Endodermal cell (in vitro differentiated cells): Measurements from ENCODE around the gene HES5. TPM values are rescaled to one million over a fixed set of nuclear protein-coding genes. Genes with fewer than 3 reads are reported as not detected.

ENCODE experiments used
- DNase-seq: peaks from one replicate; pipeline ENCODE4 v3.0.0-alpha.2; 2017
- H3K27ac ChIP-seq: 2 replicates; pipeline ENCODE4 v1.5.1; 2013; ENCODE audit warnings: mild to moderate bottlenecking, low read depth, low read length, moderate library complexity
- H3K27me3 ChIP-seq: 2 replicates; pipeline ENCODE4 v1.6.1; 2013; ENCODE audit warnings: mild to moderate bottlenecking, low read length, moderate library complexity; ENCODE audit not compliant: insufficient read depth, control insufficient read depth, poor library complexity, severe bottlenecking
- H3K36me3 ChIP-seq: 2 replicates; pipeline ENCODE4 v1.7.0; 2013; ENCODE audit warnings: mild to moderate bottlenecking, low read length, moderate library complexity; ENCODE audit not compliant: control insufficient read depth, insufficient read depth
- H3K4me1 ChIP-seq: one replicate; pipeline ENCODE4 v1.7.0; 2013; ENCODE audit warnings: low read length; ENCODE audit not compliant: control insufficient read depth, insufficient read depth
- H3K4me3 ChIP-seq: 2 replicates; pipeline ENCODE4 v1.5.1; 2013; ENCODE audit warnings: mild to moderate bottlenecking, low read length, moderate library complexity
- H3K9ac ChIP-seq: 2 replicates; pipeline ENCODE4 v1.6.1; 2013; ENCODE audit warnings: mild to moderate bottlenecking, low read length, moderate library complexity; ENCODE audit not compliant: poor library complexity, severe bottlenecking; ENCODE audit errors: extremely low read depth
- H3K9me3 ChIP-seq: 2 replicates; pipeline ENCODE4 v1.6.1; 2013; ENCODE audit warnings: mild to moderate bottlenecking, low read length, moderate library complexity; ENCODE audit not compliant: control insufficient read depth
- H3K27ac Mint-ChIP-seq: 2 replicates; pipeline ENCODE4 v1.8.0; 2020; ENCODE audit warnings: mixed read lengths
- H3K27me3 Mint-ChIP-seq: 2 replicates; pipeline ENCODE4 v1.8.0; 2021; ENCODE audit warnings: mild to moderate bottlenecking, mixed read lengths; ENCODE audit not compliant: insufficient read depth
- H3K36me3 Mint-ChIP-seq: 2 replicates; pipeline ENCODE4 v1.8.0; 2020; ENCODE audit warnings: low read depth, mixed read lengths
- H3K4me1 Mint-ChIP-seq: 2 replicates; pipeline ENCODE4 v1.8.0; 2020; ENCODE audit warnings: mixed read lengths
- H3K4me3 Mint-ChIP-seq: 2 replicates; pipeline ENCODE4 v1.8.0; 2020; ENCODE audit warnings: mild to moderate bottlenecking, moderate library complexity, mixed read lengths
- H3K9me3 Mint-ChIP-seq: 2 replicates; pipeline ENCODE4 v1.8.0; 2020; ENCODE audit warnings: mild to moderate bottlenecking, mixed read lengths
- CTCF ChIP-seq: fragments of 200-600 bp; sonication (generic); conservative IDR thresholded peaks from 2 replicates; pipeline ENCODE4 v1.5.0; 2021; ENCODE audit warnings: antibody characterized with exemption, mild to moderate bottlenecking
- WGBS, 2 experiments: methylation state at CpG; one replicate each; pipeline versions ENCODE4 v1.1.5 to v1.1.7; 2013; ENCODE audit warnings: missing lambda C conversion rate in 2 of 2, mixed read lengths in 1 of 2; ENCODE audit not compliant: insufficient coverage in 1 of 2, insufficient read length in 1 of 2; 5-methylcytosine and 5-hydroxymethylcytosine counted together
- total RNA-seq, 2 donors: library from RNA; stranded (reverse); fragmentation: NEBNext Ultra II Directional in 1 of 2; extraction: Animal tissue kit (Norgen Biotek cat#: 25700) in 1 of 2; gene quantifications; 2 replicates in 1 of 2; 3 replicates in 1 of 2; pipeline ENCODE4 v1.2.1, GENCODE V29; 2021

HES5 gene
- total RNA-seq, 2 donors from 2014 or later = not detected

- H3K9ac ChIP-seq = no peak overlapping the region
- H3K9me3 ChIP-seq = no peaks in the 10 kb centered on the region
- WGBS, 2 experiments = 90 to 91% methylated on average over 19 to 28 of the region's 28 CpGs
- no peak overlapping the region for H3K4me3 Mint-ChIP-seq
- H3K4me3 ChIP-seq = no peak overlapping the region
- H3K27ac ChIP-seq = no peak overlapping the region
- H3K4me1 Mint-ChIP-seq = no peaks in the 10 kb centered on the region
- H3K27ac Mint-ChIP-seq = no peak overlapping the region
- no peaks in the 10 kb centered on the region for H3K36me3 Mint-ChIP-seq
- H3K4me1 ChIP-seq = no peaks in the 10 kb centered on the region
- TF ChIP-seq CTCF = no peak
- H3K27me3 Mint-ChIP-seq = no peaks in the 10 kb centered on the region
- H3K36me3 ChIP-seq = no peaks in the 10 kb centered on the region
- H3K9me3 Mint-ChIP-seq = no peaks in the 10 kb centered on the region
- no peak for DNase-seq
- no peaks in the 10 kb centered on the region for H3K27me3 ChIP-seq
These were observed 33.9 kb downstream of the HES5 start for GRCh38 chr1:2496087-2496622.

- no peak overlapping the region for H3K27ac ChIP-seq
- H3K9ac ChIP-seq = no peak overlapping the region
- H3K4me1 Mint-ChIP-seq = no peaks in the 10 kb centered on the region
- no peak overlapping the region for H3K4me3 Mint-ChIP-seq
- no peaks in the 10 kb centered on the region for H3K9me3 ChIP-seq
- no peaks in the 10 kb centered on the region for H3K36me3 ChIP-seq
- no peak for DNase-seq
- no peak overlapping the region for H3K27ac Mint-ChIP-seq
- no peaks in the 10 kb centered on the region for H3K36me3 Mint-ChIP-seq
- H3K27me3 ChIP-seq = no peaks in the 10 kb centered on the region
- no peaks in the 10 kb centered on the region for H3K4me1 ChIP-seq
- no peak for TF ChIP-seq CTCF
- 92 to 96% methylated on average over 4 to 12 of the region's 12 CpGs for WGBS, 2 experiments
- no peak overlapping the region for H3K4me3 ChIP-seq
- H3K27me3 Mint-ChIP-seq = no peaks in the 10 kb centered on the region
- no peaks in the 10 kb centered on the region for H3K9me3 Mint-ChIP-seq
These were observed 34.5 kb downstream of the HES5 start for GRCh38 chr1:2495546-2495945.

GRCh38 chr1:2495026-2495425 is 35.0 kb downstream of the HES5 start:
- Mint-ChIP-seq H3K36me3 (no peaks in the 10 kb centered on the region), H3K27me3 (no peaks in the 10 kb centered on the region), H3K9me3 (no peaks in the 10 kb centered on the region), H3K4me3 (no peak overlapping the region), H3K4me1 (no peaks in the 10 kb centered on the region), H3K27ac (no peak overlapping the region)
- Histone ChIP-seq H3K27ac (no peak overlapping the region), H3K4me1 (no peaks in the 10 kb centered on the region), H3K4me3 (no peak overlapping the region), H3K9ac (no peak overlapping the region), H3K36me3 (no peaks in the 10 kb centered on the region), H3K9me3 (no peaks in the 10 kb centered on the region), H3K27me3 (no peaks in the 10 kb centered on the region)
- WGBS, 2 experiments = 90 to 100% methylated on average over 4 to 12 of the region's 12 CpGs
- DNase-seq = no peak
- TF ChIP-seq CTCF = no peak
